Stomach (tissue), 4 donors: ENCODE data around the gene RELN.

Source experiments
- POLR2A ChIP-seq, 4 donors: fragments of 450-650 bp; IDR thresholded peaks; one replicate each; pipeline ENCODE4 v1.6.1; 2016; ENCODE audit warnings: antibody characterized with exemption in 4 of 4, control low read depth in 2 of 4, mild to moderate bottlenecking in 1 of 4, moderate library complexity in 1 of 4
- TF ChIP-seq, protein P1 (sequence below), 7 experiments: fragments of 450-650 bp in 4 of 7; fragments of 200-600 bp in 3 of 7; sonication (generic) in 3 of 7; IDR thresholded peaks; one replicate each; pipeline ENCODE4 v1.5.1; 2016 to 2019; ENCODE audit warnings: antibody characterized with exemption in 7 of 7, control low read depth in 2 of 7, mild to moderate bottlenecking in 1 of 7

DNA sequence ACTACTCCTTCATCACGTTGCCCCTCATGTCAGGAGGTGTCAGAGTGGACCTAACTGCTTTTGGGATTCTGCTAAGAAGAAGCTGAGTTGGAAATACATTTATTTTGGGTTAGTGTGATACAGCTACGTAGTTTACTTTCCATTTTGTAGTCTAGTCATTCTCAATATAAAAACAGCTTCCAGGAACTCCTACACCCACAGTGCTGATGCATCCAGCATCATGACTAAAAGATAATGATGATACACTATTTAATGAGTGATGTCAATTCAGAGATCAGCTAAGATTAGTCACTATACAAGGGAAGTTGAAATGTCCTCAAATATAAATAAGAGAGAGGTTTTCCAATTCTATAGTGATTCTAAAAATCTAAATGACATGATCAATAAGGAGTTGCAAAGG is 279.2 kb downstream of the RELN start:
- no peak for TF ChIP-seq POLR2A (IDR thresholded peaks at IDR 0.05)
- TF ChIP-seq, protein P1, sequence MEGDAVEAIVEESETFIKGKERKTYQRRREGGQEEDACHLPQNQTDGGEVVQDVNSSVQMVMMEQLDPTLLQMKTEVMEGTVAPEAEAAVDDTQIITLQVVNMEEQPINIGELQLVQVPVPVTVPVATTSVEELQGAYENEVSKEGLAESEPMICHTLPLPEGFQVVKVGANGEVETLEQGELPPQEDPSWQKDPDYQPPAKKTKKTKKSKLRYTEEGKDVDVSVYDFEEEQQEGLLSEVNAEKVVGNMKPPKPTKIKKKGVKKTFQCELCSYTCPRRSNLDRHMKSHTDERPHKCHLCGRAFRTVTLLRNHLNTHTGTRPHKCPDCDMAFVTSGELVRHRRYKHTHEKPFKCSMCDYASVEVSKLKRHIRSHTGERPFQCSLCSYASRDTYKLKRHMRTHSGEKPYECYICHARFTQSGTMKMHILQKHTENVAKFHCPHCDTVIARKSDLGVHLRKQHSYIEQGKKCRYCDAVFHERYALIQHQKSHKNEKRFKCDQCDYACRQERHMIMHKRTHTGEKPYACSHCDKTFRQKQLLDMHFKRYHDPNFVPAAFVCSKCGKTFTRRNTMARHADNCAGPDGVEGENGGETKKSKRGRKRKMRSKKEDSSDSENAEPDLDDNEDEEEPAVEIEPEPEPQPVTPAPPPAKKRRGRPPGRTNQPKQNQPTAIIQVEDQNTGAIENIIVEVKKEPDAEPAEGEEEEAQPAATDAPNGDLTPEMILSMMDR (IDR thresholded peaks at IDR 0.05) = no peak
